Hepatocyte (in vitro differentiated cells): ENCODE data around the gene NDUFB10.

Experiments
- EZH2 ChIP-seq: fragments of 200-600 bp; sonication (generic); IDR thresholded peaks from 2 replicates; pipeline ENCODE4 v1.6.1; 2016; ENCODE audit warnings: antibody characterized with exemption, mild to moderate bottlenecking, borderline replicate concordance
- TF ChIP-seq, protein P1 (sequence below): fragments of 200-600 bp; sonication (generic); IDR thresholded peaks from 2 replicates; pipeline ENCODE4 v1.5.1; 2016; ENCODE audit warnings: antibody characterized with exemption, mild to moderate bottlenecking; ENCODE audit not compliant: poor library complexity

DNA sequence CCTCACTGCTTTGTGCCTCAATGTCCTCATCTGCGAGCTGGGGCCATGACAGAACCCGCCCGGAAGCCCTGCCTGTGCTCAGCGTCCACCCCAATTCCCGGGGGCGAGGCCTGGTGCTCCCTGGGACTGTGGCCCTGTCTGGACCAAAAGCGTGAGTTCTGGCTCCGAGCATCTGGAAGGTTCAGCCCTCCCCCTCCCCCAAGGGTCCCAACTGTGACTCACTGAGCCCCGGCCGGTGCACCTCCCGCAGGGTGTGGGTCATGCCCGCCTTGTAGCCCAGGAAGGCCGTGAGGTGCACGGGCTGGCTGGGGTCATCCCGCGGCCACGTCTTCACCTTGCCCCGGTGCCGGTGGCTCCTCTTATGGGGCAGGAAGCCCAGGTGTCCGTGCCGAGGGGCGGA lies 5.6 kb upstream of the NDUFB10 start:
- TF ChIP-seq, protein P1, sequence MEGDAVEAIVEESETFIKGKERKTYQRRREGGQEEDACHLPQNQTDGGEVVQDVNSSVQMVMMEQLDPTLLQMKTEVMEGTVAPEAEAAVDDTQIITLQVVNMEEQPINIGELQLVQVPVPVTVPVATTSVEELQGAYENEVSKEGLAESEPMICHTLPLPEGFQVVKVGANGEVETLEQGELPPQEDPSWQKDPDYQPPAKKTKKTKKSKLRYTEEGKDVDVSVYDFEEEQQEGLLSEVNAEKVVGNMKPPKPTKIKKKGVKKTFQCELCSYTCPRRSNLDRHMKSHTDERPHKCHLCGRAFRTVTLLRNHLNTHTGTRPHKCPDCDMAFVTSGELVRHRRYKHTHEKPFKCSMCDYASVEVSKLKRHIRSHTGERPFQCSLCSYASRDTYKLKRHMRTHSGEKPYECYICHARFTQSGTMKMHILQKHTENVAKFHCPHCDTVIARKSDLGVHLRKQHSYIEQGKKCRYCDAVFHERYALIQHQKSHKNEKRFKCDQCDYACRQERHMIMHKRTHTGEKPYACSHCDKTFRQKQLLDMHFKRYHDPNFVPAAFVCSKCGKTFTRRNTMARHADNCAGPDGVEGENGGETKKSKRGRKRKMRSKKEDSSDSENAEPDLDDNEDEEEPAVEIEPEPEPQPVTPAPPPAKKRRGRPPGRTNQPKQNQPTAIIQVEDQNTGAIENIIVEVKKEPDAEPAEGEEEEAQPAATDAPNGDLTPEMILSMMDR: no peak
- TF ChIP-seq EZH2: no peak
